ENCODE measurements around the gene CTNNA3.

DNA sequence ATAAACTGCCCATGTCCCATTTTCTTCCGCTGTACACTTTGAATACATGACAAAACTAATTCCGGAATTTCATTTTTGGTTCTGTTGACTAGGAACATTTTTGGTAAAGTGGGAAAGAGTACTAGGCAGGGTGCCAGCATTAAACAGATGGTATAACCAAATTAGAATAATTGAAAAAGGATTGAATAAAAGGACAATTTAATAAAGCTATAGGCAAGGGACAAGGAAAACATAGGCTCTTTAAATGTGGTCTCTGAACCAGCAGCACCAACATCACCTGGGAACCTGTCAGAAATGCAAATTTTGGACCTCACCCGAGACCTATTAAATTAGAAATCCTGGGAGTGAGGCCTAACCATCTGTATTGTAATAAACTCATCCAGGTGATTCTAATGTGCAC, 393.3 kb downstream of the CTNNA3 start:
- TF ChIP-seq CTCF (conservative IDR thresholded peaks at IDR 0.05; ENCODE audit: low read depth, low read length) (no peak), POLR2A (IDR thresholded peaks at IDR 0.05; ENCODE audit: low read depth, low read length) (no peak), USF2 (IDR thresholded peaks at IDR 0.05; ENCODE audit: low read depth, low read length) (no peak), CEBPB (IDR thresholded peaks at IDR 0.05; ENCODE audit: low read depth, low read length) (no peak), RAD21 (IDR thresholded peaks at IDR 0.05; ENCODE audit: low read length) (no peak), CHD1 (IDR thresholded peaks at IDR 0.05; ENCODE audit: low read depth, low read length) (no peak), NFE2L2 (IDR thresholded peaks at IDR 0.05; ENCODE audit: low read depth, low read length) (no peak), MAFK (IDR thresholded peaks at IDR 0.05; ENCODE audit: low read depth, low read length) (no peak)
